ENCODE measurements around the gene CBX7. TPM values are rescaled to one million over a fixed set of nuclear protein-coding genes. Genes with fewer than 3 reads are reported as not detected.
A peak's percentile ranks its signal among the peaks of the same experiment; 100 is the strongest.

The CBX7 gene
- total RNA-seq, 2 experiments from 2014 or later, result 48.6 to 49.1 TPM

DNA sequence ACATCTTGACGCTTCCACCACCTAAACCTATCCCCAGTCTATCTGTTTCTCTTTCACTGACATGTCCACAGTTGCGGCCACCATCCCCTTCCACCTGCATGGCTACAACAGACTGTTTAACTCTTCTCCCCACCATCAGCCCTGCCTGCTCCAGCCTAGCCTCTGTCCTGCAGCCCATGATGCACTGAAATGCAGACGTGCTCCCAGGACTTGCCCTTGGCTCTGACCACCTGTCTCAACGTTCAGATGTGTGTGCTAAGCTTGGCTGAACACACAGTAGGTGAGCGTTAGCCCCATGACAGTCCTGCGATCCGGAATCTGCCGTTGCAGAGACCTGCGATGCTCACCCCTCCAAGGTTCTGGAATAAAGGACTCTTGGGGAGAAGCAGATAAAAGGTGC is 22.7 kb downstream of the CBX7 start:
- ATAC-seq (ENCODE audit: poor library complexity), result no peak
- peak in 1 of 14 experiments; percentile 12 for DNase-seq
- Histone ChIP-seq H3K4me1 (ENCODE audit: insufficient read depth, low read length) (no peaks in the 10 kb centered on the region), H3K27me3 (ENCODE audit: control insufficient read depth in 1 of 2, insufficient read depth in 2 of 2, low read length in 2 of 2) (no peaks in the 10 kb centered on the region), H3K27ac (ENCODE audit: low read depth in 1 of 2, low read length in 2 of 2) (no peak overlapping the region), H3K36me3 (ENCODE audit: insufficient read depth, low read length) (peaks cover 40% of the 10 kb centered on the region), H3K9me3 (ENCODE audit: control insufficient read depth in 1 of 2, insufficient read depth in 1 of 2, low read length in 2 of 2) (no peaks in the 10 kb centered on the region), H3K4me3 (ENCODE audit: low read length) (no peak overlapping the region)
- no peaks in the 10 kb centered on the region for H3K27me3 Mint-ChIP-seq
- TF ChIP-seq, protein P1, sequence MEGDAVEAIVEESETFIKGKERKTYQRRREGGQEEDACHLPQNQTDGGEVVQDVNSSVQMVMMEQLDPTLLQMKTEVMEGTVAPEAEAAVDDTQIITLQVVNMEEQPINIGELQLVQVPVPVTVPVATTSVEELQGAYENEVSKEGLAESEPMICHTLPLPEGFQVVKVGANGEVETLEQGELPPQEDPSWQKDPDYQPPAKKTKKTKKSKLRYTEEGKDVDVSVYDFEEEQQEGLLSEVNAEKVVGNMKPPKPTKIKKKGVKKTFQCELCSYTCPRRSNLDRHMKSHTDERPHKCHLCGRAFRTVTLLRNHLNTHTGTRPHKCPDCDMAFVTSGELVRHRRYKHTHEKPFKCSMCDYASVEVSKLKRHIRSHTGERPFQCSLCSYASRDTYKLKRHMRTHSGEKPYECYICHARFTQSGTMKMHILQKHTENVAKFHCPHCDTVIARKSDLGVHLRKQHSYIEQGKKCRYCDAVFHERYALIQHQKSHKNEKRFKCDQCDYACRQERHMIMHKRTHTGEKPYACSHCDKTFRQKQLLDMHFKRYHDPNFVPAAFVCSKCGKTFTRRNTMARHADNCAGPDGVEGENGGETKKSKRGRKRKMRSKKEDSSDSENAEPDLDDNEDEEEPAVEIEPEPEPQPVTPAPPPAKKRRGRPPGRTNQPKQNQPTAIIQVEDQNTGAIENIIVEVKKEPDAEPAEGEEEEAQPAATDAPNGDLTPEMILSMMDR (IDR thresholded peaks at IDR 0.05), result no peak
- no peaks in the 10 kb centered on the region for H3K9me3 Mint-ChIP-seq
- H3K27ac Mint-ChIP-seq, result no peak overlapping the region
- no peak overlapping the region for H3K4me3 Mint-ChIP-seq
- CTCF ChIA-PET, result no interaction called here
- POLR2A ChIA-PET, result no interaction called here
- intact Hi-C loops (cut with DNase I, micrococcal nuclease), result no loop called here
- H3K36me3 Mint-ChIP-seq (ENCODE audit: low read depth), result peaks cover 30% of the 10 kb centered on the region
- peaks cover 5% of the 10 kb centered on the region for H3K4me1 Mint-ChIP-seq (ENCODE audit: low read depth)

DNA sequence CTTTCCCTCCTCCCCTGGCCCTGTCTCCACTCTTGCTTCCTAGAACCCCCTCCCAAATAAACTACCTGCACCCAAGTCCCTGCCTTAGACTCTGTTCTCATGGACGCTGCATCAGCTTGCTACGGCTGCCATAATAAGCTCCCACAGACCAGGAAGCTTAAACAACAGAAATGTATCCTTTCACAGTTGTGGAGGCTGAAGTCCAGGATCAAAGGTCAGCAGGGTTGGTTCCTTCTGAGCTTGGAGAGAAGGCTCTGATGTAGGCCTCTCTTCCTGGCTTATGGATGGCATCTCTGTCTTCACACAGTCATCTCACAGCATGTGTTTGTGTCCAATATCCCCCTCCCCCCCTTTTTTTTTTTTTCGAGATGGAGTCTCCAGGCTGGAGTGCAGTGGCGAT is 23.4 kb downstream of the CBX7 start:
- Histone ChIP-seq H3K27me3 (ENCODE audit: control insufficient read depth in 1 of 2, insufficient read depth in 2 of 2, low read length in 2 of 2) (no peaks in the 10 kb centered on the region), H3K9me3 (ENCODE audit: control insufficient read depth in 1 of 2, insufficient read depth in 1 of 2, low read length in 2 of 2) (no peaks in the 10 kb centered on the region), H3K36me3 (ENCODE audit: insufficient read depth, low read length) (peaks cover 36% of the 10 kb centered on the region), H3K4me1 (ENCODE audit: insufficient read depth, low read length) (no peaks in the 10 kb centered on the region), H3K27ac (ENCODE audit: low read depth in 1 of 2, low read length in 2 of 2) (no peak overlapping the region), H3K4me3 (ENCODE audit: low read length) (no peak overlapping the region)
- intact Hi-C loops (cut with DNase I, micrococcal nuclease), result no loop called here
- Mint-ChIP-seq H3K27me3 (no peaks in the 10 kb centered on the region), H3K4me3 (no peak overlapping the region), H3K27ac (no peak overlapping the region), H3K9me3 (no peaks in the 10 kb centered on the region), H3K36me3 (ENCODE audit: low read depth) (peaks cover 30% of the 10 kb centered on the region), H3K4me1 (ENCODE audit: low read depth) (peaks cover 5% of the 10 kb centered on the region)
- ChIA-PET POLR2A (interaction anchor here (0.8 to 1.2 kb wide), 2 partner anchors 23 to 189 kb away, joined by 3 read pairs; no protein-coding TSS in a partner anchor), CTCF (no interaction called here)
- TF ChIP-seq, protein P1 (IDR thresholded peaks at IDR 0.05), result no peak
- no peak for ATAC-seq (ENCODE audit: poor library complexity)
- DNase-seq, result no peak

DNA sequence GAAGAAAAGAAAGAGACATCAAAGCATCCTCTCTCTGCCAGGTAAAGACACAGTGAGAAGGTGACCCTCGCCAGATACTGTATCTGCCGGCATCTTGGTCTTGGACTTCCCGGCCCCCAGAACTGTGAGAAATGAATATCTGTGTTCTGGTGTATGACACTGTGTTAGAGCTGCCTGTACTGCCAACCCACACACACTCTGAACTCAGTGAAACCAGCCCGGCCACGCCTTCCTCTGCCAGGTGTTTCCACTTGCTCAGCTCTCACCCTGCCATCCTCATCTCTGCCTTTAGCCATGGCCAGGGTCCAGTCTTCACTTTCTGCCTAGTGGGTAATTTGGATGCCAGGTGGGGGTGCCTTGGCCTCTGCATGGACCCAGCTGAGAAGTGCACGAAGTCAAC is 24.0 kb downstream of the CBX7 start:
- ChIA-PET CTCF (interaction anchor here (0.7 kb wide), 1 partner anchor 1644 kb away, joined by 3 read pairs; no protein-coding TSS in a partner anchor), POLR2A (interaction anchor here (0.8 to 1.2 kb wide), 2 partner anchors 23 to 190 kb away, joined by 3 read pairs; no protein-coding TSS in a partner anchor)
- DNase-seq, result no peak
- H3K4me1 Mint-ChIP-seq (ENCODE audit: low read depth), result peaks cover 5% of the 10 kb centered on the region
- H3K27me3 Mint-ChIP-seq, result no peaks in the 10 kb centered on the region
- no peaks in the 10 kb centered on the region for H3K9me3 ChIP-seq (ENCODE audit: control insufficient read depth in 1 of 2, insufficient read depth in 1 of 2, low read length in 2 of 2)
- ATAC-seq (ENCODE audit: poor library complexity), result no peak
- H3K27me3 ChIP-seq (ENCODE audit: control insufficient read depth in 1 of 2, insufficient read depth in 2 of 2, low read length in 2 of 2), result no peaks in the 10 kb centered on the region
- no peak overlapping the region for H3K4me3 ChIP-seq (ENCODE audit: low read length)
- intact Hi-C loops (cut with DNase I, micrococcal nuclease), result no loop called here
- no peak overlapping the region for H3K27ac Mint-ChIP-seq
- TF ChIP-seq, protein P1 (IDR thresholded peaks at IDR 0.05), result no peak
- H3K9me3 Mint-ChIP-seq, result no peaks in the 10 kb centered on the region
- no peaks in the 10 kb centered on the region for H3K4me1 ChIP-seq (ENCODE audit: insufficient read depth, low read length)
- H3K27ac ChIP-seq (ENCODE audit: low read depth in 1 of 2, low read length in 2 of 2), result no peak overlapping the region
- peaks cover 30% of the 10 kb centered on the region for H3K36me3 ChIP-seq (ENCODE audit: insufficient read depth, low read length)
- H3K36me3 Mint-ChIP-seq (ENCODE audit: low read depth), result peaks cover 29% of the 10 kb centered on the region
- no peak overlapping the region for H3K4me3 Mint-ChIP-seq

All from CD4-positive, alpha-beta T cell (primary cell).